ENCODE measurements around the gene FKBP5.

DNA sequence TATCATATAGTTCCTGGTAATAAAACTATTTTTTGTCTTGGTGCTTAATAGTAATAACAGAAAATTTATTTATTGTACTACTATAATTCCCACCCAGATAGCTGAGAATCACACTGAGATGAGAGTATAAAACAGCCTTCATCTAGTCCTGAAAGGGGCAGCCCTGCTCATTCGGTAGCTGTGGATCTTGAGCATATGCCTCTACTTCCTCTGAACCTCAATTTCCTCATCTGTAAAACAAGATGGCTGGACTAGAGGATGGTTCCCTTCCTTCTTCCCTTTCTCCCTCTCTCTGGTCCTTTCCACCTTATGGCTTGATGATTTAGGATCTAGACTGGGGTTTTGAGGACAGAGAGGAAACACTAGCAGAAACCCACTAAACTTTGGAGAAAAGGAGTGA is 15.0 kb downstream of the FKBP5 start:
- TF ChIP-seq CTCF (IDR thresholded peaks at IDR 0.05) (no peak), POLR2A (IDR thresholded peaks at IDR 0.05) (no peak), EP300 (IDR thresholded peaks at IDR 0.05) (no peak)

Measured in gastroesophageal sphincter (tissue), 3 donors.